ENCODE data around the gene CRKL. TPM values are rescaled to one million over a fixed set of nuclear protein-coding genes. Genes with fewer than 3 reads are reported as not detected.

The CRKL gene
- total and polyA plus RNA-seq, 11 donors = 22.4 to 64.2 (median 52.9) TPM

DNA sequence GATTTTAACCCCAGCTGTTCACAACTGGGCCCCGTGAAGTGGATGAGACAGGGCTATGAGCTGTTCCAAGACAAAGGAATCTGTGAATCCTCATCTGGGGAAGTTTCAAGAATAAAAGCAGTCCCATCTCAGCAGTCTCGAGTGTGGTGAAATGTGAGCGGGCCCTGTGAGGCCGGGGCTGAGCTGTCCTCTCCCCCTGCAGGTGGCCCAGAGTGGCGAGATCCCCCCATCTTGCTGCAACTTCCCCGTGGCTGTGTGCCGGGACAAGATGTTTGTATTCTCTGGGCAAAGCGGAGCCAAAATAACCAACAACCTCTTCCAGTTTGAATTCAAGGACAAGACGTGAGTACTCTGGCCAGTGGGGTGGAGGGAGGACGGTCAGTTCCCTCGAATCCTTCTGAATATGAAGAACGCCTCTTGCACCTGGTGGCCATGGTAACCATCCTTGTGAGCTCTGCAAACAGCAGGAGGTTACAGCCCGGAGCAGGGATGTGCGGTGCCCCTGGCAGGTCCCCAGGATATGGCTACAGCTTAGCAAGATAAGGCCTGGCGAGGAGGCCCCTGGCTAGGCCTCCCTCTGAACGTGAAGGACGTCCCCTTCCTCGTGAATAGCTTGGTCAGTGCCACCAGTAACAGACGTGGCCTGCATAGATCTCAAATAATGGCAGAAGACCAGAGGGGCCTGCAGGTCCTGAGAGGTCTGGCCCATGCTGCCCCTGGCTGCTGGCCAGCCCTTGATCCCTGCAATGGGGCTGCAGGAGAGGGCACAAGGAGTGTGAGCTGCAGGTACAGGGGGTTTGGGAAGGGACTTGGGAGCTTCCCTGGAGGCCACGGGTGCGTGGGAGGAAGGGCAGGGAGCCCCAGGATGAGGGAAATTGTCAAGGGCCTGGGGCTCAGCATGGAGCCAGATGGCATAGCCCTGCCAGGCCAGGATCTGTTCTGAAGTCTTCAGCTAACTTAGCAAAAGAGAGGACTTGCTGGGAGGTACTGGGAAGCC is 73.3 kb downstream of the CRKL start:
- ATAC-seq (no peak), DNase-seq (no peak)
- H3K4me1 ChIP-seq = no peaks in the 10 kb centered on the region

DNA sequence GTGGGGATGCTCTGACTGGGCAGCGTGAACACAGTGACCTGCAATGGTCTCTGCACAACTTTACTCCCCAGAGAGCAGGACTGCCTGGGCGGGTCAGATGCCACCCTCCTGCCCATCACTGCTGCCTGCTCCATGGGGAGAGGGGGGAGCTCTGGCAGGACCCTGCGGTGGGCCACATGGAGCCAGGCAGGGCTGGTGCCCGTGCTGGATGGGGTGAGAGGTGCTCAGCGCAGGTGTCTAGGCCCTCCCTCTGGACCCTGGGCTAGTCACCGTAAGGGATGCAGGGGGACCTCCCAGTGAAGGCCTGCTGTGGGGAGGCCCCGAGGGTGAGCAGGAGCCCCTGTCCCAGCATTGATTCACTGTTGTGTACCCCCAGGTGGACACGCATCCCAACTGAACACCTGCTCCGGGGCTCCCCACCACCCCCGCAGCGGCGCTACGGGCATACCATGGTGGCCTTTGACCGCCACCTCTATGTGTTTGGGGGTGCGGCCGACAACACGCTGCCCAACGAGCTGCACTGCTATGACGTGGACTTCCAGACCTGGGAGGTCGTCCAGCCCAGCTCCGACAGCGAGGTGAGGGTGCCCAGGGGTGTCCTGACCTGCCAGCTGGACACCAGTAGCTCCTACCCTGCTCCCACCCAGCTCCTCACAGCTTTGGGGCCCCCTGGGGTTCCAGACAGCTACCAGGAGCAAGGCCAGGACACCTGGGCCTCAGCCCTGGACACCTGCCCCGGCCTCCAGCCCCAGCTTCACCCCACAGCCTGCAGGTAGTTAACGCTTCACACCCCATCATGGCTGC is 74.2 kb downstream of the CRKL start:
- 83 to 95% (median 93%) methylated on average over 4 to 24 of the region's 24 CpGs for WGBS, 4 donors
- Histone ChIP-seq H3K9me3 (no peaks in the 10 kb centered on the region), H3K4me3 (no peak overlapping the region), H3K36me3 (peaks cover 0 to 88% (median 67%) of the 10 kb centered on the region in 9 donors), H3K4me1 (no peaks in the 10 kb centered on the region), H3K27me3 (no peaks in the 10 kb centered on the region), H3K27ac (no peak overlapping the region)
- TF ChIP-seq, protein P1, sequence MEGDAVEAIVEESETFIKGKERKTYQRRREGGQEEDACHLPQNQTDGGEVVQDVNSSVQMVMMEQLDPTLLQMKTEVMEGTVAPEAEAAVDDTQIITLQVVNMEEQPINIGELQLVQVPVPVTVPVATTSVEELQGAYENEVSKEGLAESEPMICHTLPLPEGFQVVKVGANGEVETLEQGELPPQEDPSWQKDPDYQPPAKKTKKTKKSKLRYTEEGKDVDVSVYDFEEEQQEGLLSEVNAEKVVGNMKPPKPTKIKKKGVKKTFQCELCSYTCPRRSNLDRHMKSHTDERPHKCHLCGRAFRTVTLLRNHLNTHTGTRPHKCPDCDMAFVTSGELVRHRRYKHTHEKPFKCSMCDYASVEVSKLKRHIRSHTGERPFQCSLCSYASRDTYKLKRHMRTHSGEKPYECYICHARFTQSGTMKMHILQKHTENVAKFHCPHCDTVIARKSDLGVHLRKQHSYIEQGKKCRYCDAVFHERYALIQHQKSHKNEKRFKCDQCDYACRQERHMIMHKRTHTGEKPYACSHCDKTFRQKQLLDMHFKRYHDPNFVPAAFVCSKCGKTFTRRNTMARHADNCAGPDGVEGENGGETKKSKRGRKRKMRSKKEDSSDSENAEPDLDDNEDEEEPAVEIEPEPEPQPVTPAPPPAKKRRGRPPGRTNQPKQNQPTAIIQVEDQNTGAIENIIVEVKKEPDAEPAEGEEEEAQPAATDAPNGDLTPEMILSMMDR (IDR thresholded peaks at IDR 0.05) = no peak
- no peak for TF ChIP-seq POLR2A (IDR thresholded peaks at IDR 0.05)
- DNase-seq = peak in 1 of 5 donors; percentile 4
- ATAC-seq = peak in 1 of 4 donors; percentile 8
- intact Hi-C loops (cut with DNase I) = loop anchor here in 1 of 10 donors (10.0 kb wide), 1 partner anchor 77 kb away; the partner anchor contains the start of gene CRKL

More for the DNA sequence above, 73.3 kb downstream of the CRKL start:
- peaks cover 0 to 88% (median 68%) of the 10 kb centered on the region in 9 donors for H3K36me3 ChIP-seq
- TF ChIP-seq POLR2A (IDR thresholded peaks at IDR 0.05) = no peak
- TF ChIP-seq, protein P1 (IDR thresholded peaks at IDR 0.05) = no peak
- no peak overlapping the region for H3K4me3 ChIP-seq
- 76 to 79% (median 79%) methylated on average over 14 to 21 of the region's 21 CpGs for WGBS, 4 donors
- intact Hi-C loops (cut with DNase I) = loop anchor here in 1 of 10 donors (10.0 kb wide), 1 partner anchor 76 kb away; the partner anchor contains the start of gene CRKL
- H3K9me3 ChIP-seq = no peaks in the 10 kb centered on the region
- H3K27ac ChIP-seq = no peak overlapping the region
- no peaks in the 10 kb centered on the region for H3K27me3 ChIP-seq

DNA sequence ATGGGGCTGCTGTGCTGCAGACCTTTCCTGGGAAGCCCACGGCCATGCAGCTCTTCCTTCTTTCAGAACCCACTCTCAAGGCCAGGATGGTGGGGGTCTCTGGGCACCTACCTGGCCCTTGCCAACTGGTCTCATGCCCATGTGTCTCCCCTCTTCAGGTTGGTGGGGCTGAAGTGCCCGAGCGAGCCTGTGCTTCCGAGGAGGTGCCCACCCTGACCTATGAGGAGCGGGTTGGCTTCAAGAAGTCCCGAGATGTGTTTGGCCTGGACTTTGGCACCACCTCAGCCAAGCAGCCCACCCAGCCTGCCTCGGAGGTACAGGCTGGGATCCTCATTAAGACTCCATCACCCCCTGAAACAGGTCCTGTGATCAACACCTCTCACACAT is 74.8 kb downstream of the CRKL start:
- ATAC-seq = no peak
- no peaks in the 10 kb centered on the region for H3K27me3 ChIP-seq
- 88 to 98% (median 91%) methylated on average over 4 to 7 of the region's 7 CpGs for WGBS, 4 donors
- no peak overlapping the region for H3K4me3 ChIP-seq
- peaks cover 0 to 88% (median 67%) of the 10 kb centered on the region in 9 donors for H3K36me3 ChIP-seq
- H3K9me3 ChIP-seq = no peaks in the 10 kb centered on the region
- no peak for TF ChIP-seq POLR2A (IDR thresholded peaks at IDR 0.05)
- TF ChIP-seq, protein P1 (IDR thresholded peaks at IDR 0.05) = no peak
- H3K4me1 ChIP-seq = no peaks in the 10 kb centered on the region
- no peak overlapping the region for H3K27ac ChIP-seq
- intact Hi-C loops (cut with DNase I) = loop anchor here in 1 of 10 donors (10.0 kb wide), 1 partner anchor 77 kb away; the partner anchor contains the start of gene CRKL
- peak in 1 of 5 donors; percentile 6 for DNase-seq

Data from heart left ventricle (tissue), 16 donors.